GM11168 (cell line): ENCODE measurements around the gene GPBAR1.

Experiments
- in situ Hi-C: fragments of 300-500 bp; cut with MboI; formaldehyde crosslinking; loops from one replicate; pipeline ENCODE4 v1.12.0; 2022; ENCODE audit warnings: low sequenced_read_pairs; ENCODE audit not compliant: unreplicated experiment

GPBAR1 gene

GRCh38 chr2:218238887-218239286, 21.9 kb upstream of the GPBAR1 start:
- in situ Hi-C loops = no loop called here

GRCh38 chr2:218244204-218244603, 16.6 kb upstream of the GPBAR1 start:
- in situ Hi-C loops = no loop called here

GRCh38 chr2:218244665-218245064, 16.1 kb upstream of the GPBAR1 start:
- in situ Hi-C loops = no loop called here

GRCh38 chr2:218245214-218245613, 15.6 kb upstream of the GPBAR1 start:
- in situ Hi-C loops = no loop called here

GRCh38 chr2:218249691-218250090, 11.1 kb upstream of the GPBAR1 start:
- in situ Hi-C loops = no loop called here

- in situ Hi-C loops = no loop called here
Observed at GRCh38 chr2:218252509-218253231, 8.1 kb upstream of the GPBAR1 start.

GRCh38 chr2:218253232-218253625, 7.6 kb upstream of the GPBAR1 start:
- in situ Hi-C loops = no loop called here

- in situ Hi-C loops = no loop called here
Observed at GRCh38 chr2:218255446-218255845, 5.4 kb upstream of the GPBAR1 start.

GRCh38 chr2:218256612-218257350, 4.0 kb upstream of the GPBAR1 start:
- in situ Hi-C loops = no loop called here

GRCh38 chr2:218257390-218257981, 3.3 kb upstream of the GPBAR1 start:
- in situ Hi-C loops = no loop called here

GRCh38 chr2:218259099-218259961, 1.5 kb upstream of the GPBAR1 start:
- in situ Hi-C loops = no loop called here

- in situ Hi-C loops = no loop called here
Observed at GRCh38 chr2:218260166-218260565, 649 bp upstream of the GPBAR1 start.

GRCh38 chr2:218261423-218262236, 815 bp downstream of the GPBAR1 start:
- in situ Hi-C loops = no loop called here

- in situ Hi-C loops = no loop called here
Observed at GRCh38 chr2:218262237-218262600, 1.4 kb downstream of the GPBAR1 start.

- in situ Hi-C loops = no loop called here
Observed at GRCh38 chr2:218262631-218263586, 2.1 kb downstream of the GPBAR1 start.

GRCh38 chr2:218263817-218264641, 3.2 kb downstream of the GPBAR1 start:
- in situ Hi-C loops = no loop called here

GRCh38 chr2:218264773-218265561, 4.2 kb downstream of the GPBAR1 start:
- in situ Hi-C loops = no loop called here
